ENCODE measurements around the gene FAM135A. TPM values are rescaled to one million over a fixed set of nuclear protein-coding genes. Genes with fewer than 3 reads are reported as not detected.

The FAM135A gene
- total and polyA plus RNA-seq, 9 of the 15 experiments (the other 6 are each of a cell fraction or from before 2014, with no cell fraction given) = 7.4 to 32.9 (median 19.2) TPM

GRCh38 chr6:70412252-70413113 is 825 bp upstream of the FAM135A start:
- Histone ChIP-seq H3K9me3 (replicated peaks; ENCODE audit: control insufficient read depth, insufficient read depth, low read depth, low read length) (no peaks in the 10 kb centered on the region), H3K4me2 (ENCODE audit: insufficient read depth, low read length) (peak overlapping the region; percentile 93), H3K27me3 (ENCODE audit: control insufficient read depth in 2 of 2, insufficient read depth in 2 of 2, low read length in 2 of 2) (no peaks in the 10 kb centered on the region), H3K4me3 (peak overlapping the region; percentile 83), H3K9ac (ENCODE audit: insufficient read depth in 1 of 2, low read depth in 2 of 2, low read length in 2 of 2) (peak overlapping the region; percentile 92 to 96), H3K36me3 (ENCODE audit: control insufficient read depth, insufficient read depth, low read length) (peaks cover 13% of the 10 kb centered on the region; the same call in 2 of the 3 replicates), H3K79me2 (ENCODE audit: control insufficient read depth, insufficient read depth, low read length) (peaks cover 52% of the 10 kb centered on the region), H3K9me1 (ENCODE audit: control insufficient read depth, insufficient read depth, low read length) (no peaks in the 10 kb centered on the region), H4K20me1 (replicated peaks; ENCODE audit: control insufficient read depth, insufficient read depth, low read length) (no peaks in the 10 kb centered on the region), H3K4me1 (replicated peaks in 1 of 2; ENCODE audit: control insufficient read depth in 2 of 2, insufficient read depth in 2 of 2, low read length in 2 of 2) (peaks cover 3 to 6% of the 10 kb centered on the region in 2 experiments; a peak in 2 of 5 replicates), H2AFZ (ENCODE audit: low read depth, low read length) (peak overlapping the region; percentile 96), H3K27ac (ENCODE audit: extremely low read depth, low read depth, low read length) (peak overlapping the region; percentile 83)
- no peak for FAIRE-seq
- ChIA-PET CTCF (ENCODE audit: low intra/inter-chr PET ratio) (no interaction called here), POLR2A (interaction anchor here (0.6 to 2.3 kb wide), 25 partner anchors 9 to 547 kb away, joined by 3 to 23 read pairs (median 4); no protein-coding TSS in a partner anchor)
- intact Hi-C loops (cut with micrococcal nuclease) (loop anchor here (2.0 kb wide), 1 partner anchor 14 kb away; no protein-coding TSS in a partner anchor), in situ Hi-C loops (cut with MboI) (no loop called here)
- DNase-seq (ENCODE audit: extremely low read depth in 1 of 4, low spot score in 3 of 4) = peak in 1 of 4 experiments; percentile 49
- ATAC-seq = peak; percentile 46
- BruUV-seq (replicated peaks) = TSS peak; percentile 93
- WGBS (ENCODE audit: insufficient coverage, low coverage, missing lambda C conversion rate) = 17% methylated on average over 25 of the region's 25 CpGs
- TF ChIP-seq CBFB (CRISPR knock-in tag; IDR thresholded peaks at IDR 0.05) (no peak), MAX (CRISPR knock-in tag; IDR thresholded peaks at IDR 0.05) (no peak), THRB (CRISPR knock-in tag; conservative IDR thresholded peaks at IDR 0.05) (no peak), ARNT (IDR thresholded peaks at IDR 0.05) (peak in 1 of 2 experiments; percentile 54; a peak in 1 of 4 replicates), HMG20B (CRISPR knock-in tag; IDR thresholded peaks at IDR 0.05) (0 out of 2 replicates have a peak, but pooled peaks have one; percentile 53), ZC3H8 (IDR thresholded peaks at IDR 0.05) (no peak), ZBTB12 (CRISPR knock-in tag; IDR thresholded peaks at IDR 0.05) (no peak), STAT6 (CRISPR knock-in tag; IDR thresholded peaks at IDR 0.05) (0 out of 2 replicates have a peak, but pooled peaks have one; percentile 86), ZKSCAN1 (IDR thresholded peaks at IDR 0.05; ENCODE audit: low read depth, low read length) (no peak), ATF6 (CRISPR knock-in tag; IDR thresholded peaks at IDR 0.05) (0 out of 2 replicates have a peak, but pooled peaks have one; percentile 44), ERF (CRISPR knock-in tag; IDR thresholded peaks at IDR 0.05) (0 out of 2 replicates have a peak, but pooled peaks have one; percentile 34), PHF8 (IDR thresholded peaks at IDR 0.05; ENCODE audit: borderline replicate concordance, low read length) (peak; percentile 92)
